IPS-18a (cell line): ENCODE data around the gene FRAT1.
A peak's percentile ranks its signal among the peaks of the same experiment; 100 is the strongest.

Source experiments
- H3K27ac ChIP-seq: one replicate; pipeline ENCODE4 v1.5.1; 2013; ENCODE audit warnings: low read length
- H3K27me3 ChIP-seq: one replicate; pipeline ENCODE4 v1.6.1; 2013; ENCODE audit warnings: mild to moderate bottlenecking, low read length; ENCODE audit not compliant: control insufficient read depth, insufficient read depth
- H3K36me3 ChIP-seq: one replicate; pipeline ENCODE4 v1.6.1; 2013; ENCODE audit warnings: low read depth, low read length; ENCODE audit not compliant: control insufficient read depth
- H3K4me1 ChIP-seq: one replicate; pipeline ENCODE4 v1.6.1; 2013; ENCODE audit warnings: low read depth, low read length; ENCODE audit not compliant: control insufficient read depth
- H3K4me3 ChIP-seq: one replicate; pipeline ENCODE4 v1.5.1; 2013; ENCODE audit warnings: low read length
- H3K9ac ChIP-seq: one replicate; pipeline ENCODE4 v1.6.1; 2013; ENCODE audit warnings: mild to moderate bottlenecking, low read length, moderate library complexity
- H3K9me3 ChIP-seq: one replicate; pipeline ENCODE4 v1.6.1; 2013; ENCODE audit warnings: low read depth, low read length; ENCODE audit not compliant: control insufficient read depth

The FRAT1 gene

GRCh38 chr10:97312897-97313296, 6.2 kb upstream of the FRAT1 start:
- Histone ChIP-seq H3K27me3 (peaks cover 8% of the 10 kb centered on the region), H3K27ac (no peak overlapping the region), H3K9ac (no peak overlapping the region), H3K4me1 (no peaks in the 10 kb centered on the region), H3K36me3 (no peaks in the 10 kb centered on the region), H3K9me3 (no peaks in the 10 kb centered on the region), H3K4me3 (no peak overlapping the region)

- Histone ChIP-seq H3K36me3 (no peaks in the 10 kb centered on the region), H3K27me3 (peaks cover 18% of the 10 kb centered on the region), H3K4me1 (no peaks in the 10 kb centered on the region), H3K9ac (no peak overlapping the region), H3K27ac (no peak overlapping the region), H3K4me3 (no peak overlapping the region), H3K9me3 (no peaks in the 10 kb centered on the region)
These were observed 4.4 kb upstream of the FRAT1 start for GRCh38 chr10:97314671-97315070.

- Histone ChIP-seq H3K27me3 (peaks cover 46% of the 10 kb centered on the region), H3K9me3 (no peaks in the 10 kb centered on the region), H3K27ac (no peak overlapping the region), H3K4me1 (peaks cover 11% of the 10 kb centered on the region), H3K9ac (peak overlapping the region; percentile 6), H3K36me3 (no peaks in the 10 kb centered on the region), H3K4me3 (peak overlapping the region; percentile 85)
These were observed 804 bp downstream of the FRAT1 start for GRCh38 chr10:97319671-97320479.

- H3K9ac ChIP-seq: peak overlapping the region; percentile 42
- no peak overlapping the region for H3K27ac ChIP-seq
- H3K4me1 ChIP-seq: peaks cover 11% of the 10 kb centered on the region
- peaks cover 46% of the 10 kb centered on the region for H3K27me3 ChIP-seq
- no peaks in the 10 kb centered on the region for H3K9me3 ChIP-seq
- H3K4me3 ChIP-seq: peak overlapping the region; percentile 85
- no peaks in the 10 kb centered on the region for H3K36me3 ChIP-seq
These were observed 1.5 kb downstream of the FRAT1 start for GRCh38 chr10:97320480-97321031.

- Histone ChIP-seq H3K9ac (peak overlapping the region; percentile 42), H3K27ac (no peak overlapping the region), H3K4me1 (peaks cover 11% of the 10 kb centered on the region), H3K4me3 (peak overlapping the region; percentile 85), H3K36me3 (no peaks in the 10 kb centered on the region), H3K27me3 (peaks cover 46% of the 10 kb centered on the region), H3K9me3 (no peaks in the 10 kb centered on the region)
These were observed 2.1 kb downstream of the FRAT1 start for GRCh38 chr10:97321032-97321803.

- Histone ChIP-seq H3K4me1 (peaks cover 11% of the 10 kb centered on the region), H3K27me3 (peaks cover 46% of the 10 kb centered on the region), H3K4me3 (peak overlapping the region; percentile 85), H3K36me3 (no peaks in the 10 kb centered on the region), H3K9ac (peak overlapping the region; percentile 42), H3K27ac (no peak overlapping the region), H3K9me3 (no peaks in the 10 kb centered on the region)
These were observed 2.7 kb downstream of the FRAT1 start for GRCh38 chr10:97321804-97322190.

- H3K27ac ChIP-seq: no peak overlapping the region
- peaks cover under 1% of the 10 kb centered on the region for H3K36me3 ChIP-seq
- H3K4me3 ChIP-seq: no peak overlapping the region
- peaks cover 11% of the 10 kb centered on the region for H3K4me1 ChIP-seq
- no peak overlapping the region for H3K9ac ChIP-seq
- peaks cover 32% of the 10 kb centered on the region for H3K27me3 ChIP-seq
- H3K9me3 ChIP-seq: no peaks in the 10 kb centered on the region
These were observed 4.4 kb downstream of the FRAT1 start for GRCh38 chr10:97323501-97323900.

- H3K36me3 ChIP-seq: peaks cover 9% of the 10 kb centered on the region
- no peaks in the 10 kb centered on the region for H3K9me3 ChIP-seq
- peaks cover 18% of the 10 kb centered on the region for H3K27me3 ChIP-seq
- H3K27ac ChIP-seq: no peak overlapping the region
- peaks cover 8% of the 10 kb centered on the region for H3K4me1 ChIP-seq
- H3K4me3 ChIP-seq: no peak overlapping the region
- H3K9ac ChIP-seq: no peak overlapping the region
These were observed 6.7 kb downstream of the FRAT1 start for GRCh38 chr10:97325754-97326153.

GRCh38 chr10:97327348-97328294, 8.6 kb downstream of the FRAT1 start:
- no peak overlapping the region for H3K4me3 ChIP-seq
- peaks cover 4% of the 10 kb centered on the region for H3K4me1 ChIP-seq
- H3K9ac ChIP-seq: no peak overlapping the region
- H3K9me3 ChIP-seq: no peaks in the 10 kb centered on the region
- no peak overlapping the region for H3K27ac ChIP-seq
- H3K27me3 ChIP-seq: no peaks in the 10 kb centered on the region
- H3K36me3 ChIP-seq: peaks cover 9% of the 10 kb centered on the region

GRCh38 chr10:97328646-97329453, 9.8 kb downstream of the FRAT1 start:
- no peak overlapping the region for H3K4me3 ChIP-seq
- H3K9me3 ChIP-seq: no peaks in the 10 kb centered on the region
- peaks cover 9% of the 10 kb centered on the region for H3K36me3 ChIP-seq
- H3K9ac ChIP-seq: no peak overlapping the region
- peaks cover 6% of the 10 kb centered on the region for H3K27me3 ChIP-seq
- peaks cover 4% of the 10 kb centered on the region for H3K4me1 ChIP-seq
- H3K27ac ChIP-seq: no peak overlapping the region
